ENCODE data around the gene TLK2.
"Not testable (repeated sequence)": the region's sequence is repeated elsewhere in the genome, so short reads cannot be mapped to it uniquely, and the experiment has no call there.

TLK2 gene

GRCh38 chr17:62601471-62601870 lies 122.8 kb downstream of the TLK2 start:
- DNase-seq (ENCODE audit: low spot score), result no peak

- not testable (repeated sequence) for DNase-seq (ENCODE audit: low spot score)
Observed at GRCh38 chr17:62603783-62604182, 125.2 kb downstream of the TLK2 start.

GRCh38 chr17:62605588-62605987 lies 127.0 kb downstream of the TLK2 start:
- no peak for DNase-seq (ENCODE audit: low spot score)

- no peak for DNase-seq (ENCODE audit: low spot score)
Observed at GRCh38 chr17:62611292-62611691, 132.7 kb downstream of the TLK2 start.

GRCh38 chr17:62611728-62612127 lies 133.1 kb downstream of the TLK2 start:
- no peak for DNase-seq (ENCODE audit: low spot score)

- DNase-seq (ENCODE audit: low spot score), result not testable (repeated sequence)
Observed at GRCh38 chr17:62612289-62612688, 133.7 kb downstream of the TLK2 start.

GRCh38 chr17:62613095-62613494 lies 134.5 kb downstream of the TLK2 start:
- not testable (repeated sequence) for DNase-seq (ENCODE audit: low spot score)

GRCh38 chr17:62614142-62614541 lies 135.5 kb downstream of the TLK2 start:
- DNase-seq (ENCODE audit: low spot score), result peak; percentile 78

- no peak for DNase-seq (ENCODE audit: low spot score)
Observed at GRCh38 chr17:62615503-62615902, 136.9 kb downstream of the TLK2 start.

GRCh38 chr17:62616993-62617893 lies 138.6 kb downstream of the TLK2 start:
- peak; percentile 68 for DNase-seq (ENCODE audit: low spot score)

GRCh38 chr17:62617894-62618472 lies 139.4 kb downstream of the TLK2 start:
- peak; percentile 67 for DNase-seq (ENCODE audit: low spot score)

- DNase-seq (ENCODE audit: low spot score), result peak; percentile 66
Observed at GRCh38 chr17:62618647-62619416, 140.2 kb downstream of the TLK2 start.

- peak; percentile 67 for DNase-seq (ENCODE audit: low spot score)
Observed at GRCh38 chr17:62619417-62620155, 141.0 kb downstream of the TLK2 start.

- DNase-seq (ENCODE audit: low spot score), result no peak
Observed at GRCh38 chr17:62621223-62621622, 142.6 kb downstream of the TLK2 start.

- DNase-seq (ENCODE audit: low spot score), result no peak
Observed at GRCh38 chr17:62625184-62625869, 146.7 kb downstream of the TLK2 start.

- DNase-seq (ENCODE audit: low spot score), result no peak
Observed at GRCh38 chr17:62625870-62626200, 147.2 kb downstream of the TLK2 start.

GRCh38 chr17:62626719-62627218 lies 148.1 kb downstream of the TLK2 start:
- DNase-seq (ENCODE audit: low spot score), result no peak

- peak; percentile 91 for DNase-seq (ENCODE audit: low spot score)
Observed at GRCh38 chr17:62627219-62627903, 148.7 kb downstream of the TLK2 start, which contains the start of gene MRC2. MRC2 (plus strand) TSS chr17:62627670; CDS start chr17:62627803, 133 bp downstream.

GRCh38 chr17:62627904-62628633 lies 149.4 kb downstream of the TLK2 start:
- peak; percentile 85 for DNase-seq (ENCODE audit: low spot score)
